ENCODE data around the gene ATG7.
"Not testable (repeated sequence)": the region's sequence is repeated elsewhere in the genome, so short reads cannot be mapped to it uniquely, and the experiment has no call there.

The ATG7 gene

DNA sequence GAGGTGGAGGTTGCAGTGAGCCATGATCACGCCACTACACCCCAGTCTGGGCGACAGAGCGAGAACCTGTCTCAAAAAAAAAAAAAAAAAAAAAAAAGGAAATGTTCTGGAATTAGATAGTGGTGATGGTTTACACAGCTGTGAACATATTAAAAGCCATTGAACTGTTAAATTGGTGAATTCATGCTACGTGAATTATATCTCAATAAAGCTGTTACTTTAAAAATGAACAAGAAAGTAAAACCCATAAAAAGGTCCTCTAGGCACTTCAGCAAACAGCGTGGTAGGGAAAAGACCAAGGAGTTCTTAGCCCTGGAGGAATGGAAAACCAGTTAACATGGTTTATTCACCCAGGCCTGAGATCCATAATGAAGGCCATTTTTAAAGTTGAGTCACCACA, 180.1 kb downstream of the ATG7 start:
- H3K27ac ChIP-seq = no peak overlapping the region
- DNase-seq (ENCODE audit: low read depth, low spot score) = no peak

GRCh38 chr3:11452885-11453847, 181.0 kb downstream of the ATG7 start:
- DNase-seq (ENCODE audit: low read depth, low spot score) = no peak
- no peak overlapping the region for H3K27ac ChIP-seq

- no peak for DNase-seq (ENCODE audit: low read depth, low spot score)
These were observed 183.8 kb downstream of the ATG7 start for GRCh38 chr3:11455956-11456355.

GRCh38 chr3:11457135-11457534, 184.9 kb downstream of the ATG7 start:
- no peak overlapping the region for H3K27ac ChIP-seq
- no peak for DNase-seq (ENCODE audit: low read depth, low spot score)

More at GRCh38 chr3:11455956-11456355, 183.8 kb downstream of the ATG7 start:
- H3K27ac ChIP-seq = no peak overlapping the region

GRCh38 chr3:11459186-11459824, 187.1 kb downstream of the ATG7 start:
- no peak overlapping the region for H3K27ac ChIP-seq
- no peak for DNase-seq (ENCODE audit: low read depth, low spot score)

DNA sequence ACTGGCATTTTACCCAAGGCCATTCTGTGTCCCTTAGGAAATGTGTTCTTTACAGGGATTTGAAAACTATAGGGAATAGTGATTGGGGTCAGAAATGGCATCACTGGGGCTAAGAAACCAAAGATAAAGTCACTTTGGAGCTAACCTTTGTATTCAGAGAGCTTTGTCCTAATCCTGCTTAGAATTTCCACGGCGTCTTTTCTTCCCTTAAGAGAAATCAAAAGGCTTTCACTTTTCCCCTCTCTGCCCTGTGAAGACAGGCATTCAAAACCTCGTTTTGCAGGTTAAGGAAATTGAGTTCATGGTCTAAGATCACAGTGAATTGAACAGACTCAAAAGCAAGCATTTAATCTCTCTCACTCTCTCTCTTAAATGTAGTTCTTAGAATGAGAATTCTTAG, 189.0 kb downstream of the ATG7 start:
- no peak overlapping the region for H3K27ac ChIP-seq
- no peak for DNase-seq (ENCODE audit: low read depth, low spot score)

DNA sequence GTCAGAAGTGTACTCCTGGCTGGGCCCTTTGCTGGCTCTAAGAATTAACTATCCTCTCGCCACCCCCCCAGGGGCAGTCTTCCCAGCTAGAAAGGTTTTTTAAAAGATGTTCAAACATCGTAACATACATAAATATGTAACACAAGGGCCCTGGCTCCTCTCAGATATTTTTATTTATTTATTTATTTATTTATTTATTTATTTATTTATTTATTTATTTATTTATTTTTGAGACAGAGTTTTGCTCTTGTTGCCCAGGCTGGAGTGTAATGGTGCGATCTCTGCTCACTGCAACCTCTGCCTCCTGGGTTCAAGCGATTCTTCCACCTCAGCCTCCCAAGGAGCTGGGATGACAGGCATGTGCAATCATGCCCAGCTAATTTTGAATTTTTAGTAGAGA, 190.5 kb downstream of the ATG7 start:
- not testable (repeated sequence) for DNase-seq (ENCODE audit: low read depth, low spot score); H3K27ac ChIP-seq

DNA sequence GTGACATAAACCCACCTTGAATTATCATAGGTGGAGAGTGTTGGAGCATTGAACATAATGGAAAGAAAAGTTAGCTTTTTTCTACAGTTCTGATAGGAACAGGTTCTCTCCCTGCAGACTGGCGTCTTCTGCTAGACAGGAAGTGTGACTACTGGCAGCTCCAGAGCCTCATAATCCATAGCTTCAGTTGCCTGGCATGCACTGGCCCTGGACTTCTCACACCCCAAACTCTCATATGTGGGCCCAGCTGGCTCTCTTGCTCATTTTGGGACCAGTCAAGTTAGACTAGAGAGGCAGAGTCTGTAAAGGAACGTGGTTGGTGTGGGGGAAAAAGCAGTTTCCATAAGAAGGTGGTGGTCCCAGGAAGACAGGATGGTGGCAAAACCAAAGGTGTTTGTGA, 191.4 kb downstream of the ATG7 start:
- no peak for DNase-seq (ENCODE audit: low read depth, low spot score)
- no peak overlapping the region for H3K27ac ChIP-seq

DNA sequence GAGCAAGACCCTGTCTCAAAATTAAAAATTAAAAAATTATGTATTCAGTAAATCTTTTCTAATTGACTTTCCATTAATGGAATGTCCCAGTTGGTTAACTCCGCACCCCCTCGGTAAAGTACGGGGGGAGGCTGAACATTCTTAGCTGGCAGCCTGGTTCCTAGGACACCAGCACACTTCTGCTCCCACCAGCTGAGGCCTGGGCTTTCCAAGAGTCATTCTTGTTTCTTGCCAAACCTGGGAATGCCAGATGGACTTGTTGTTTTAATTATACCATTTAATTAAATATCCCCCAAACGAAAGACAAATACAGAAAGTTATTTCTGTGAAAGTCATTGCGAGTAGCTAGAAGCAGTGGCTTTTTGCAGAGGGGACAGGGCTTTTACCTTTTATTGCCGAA, 192.2 kb downstream of the ATG7 start:
- no peak for DNase-seq (ENCODE audit: low read depth, low spot score)
- no peak overlapping the region for H3K27ac ChIP-seq

DNA sequence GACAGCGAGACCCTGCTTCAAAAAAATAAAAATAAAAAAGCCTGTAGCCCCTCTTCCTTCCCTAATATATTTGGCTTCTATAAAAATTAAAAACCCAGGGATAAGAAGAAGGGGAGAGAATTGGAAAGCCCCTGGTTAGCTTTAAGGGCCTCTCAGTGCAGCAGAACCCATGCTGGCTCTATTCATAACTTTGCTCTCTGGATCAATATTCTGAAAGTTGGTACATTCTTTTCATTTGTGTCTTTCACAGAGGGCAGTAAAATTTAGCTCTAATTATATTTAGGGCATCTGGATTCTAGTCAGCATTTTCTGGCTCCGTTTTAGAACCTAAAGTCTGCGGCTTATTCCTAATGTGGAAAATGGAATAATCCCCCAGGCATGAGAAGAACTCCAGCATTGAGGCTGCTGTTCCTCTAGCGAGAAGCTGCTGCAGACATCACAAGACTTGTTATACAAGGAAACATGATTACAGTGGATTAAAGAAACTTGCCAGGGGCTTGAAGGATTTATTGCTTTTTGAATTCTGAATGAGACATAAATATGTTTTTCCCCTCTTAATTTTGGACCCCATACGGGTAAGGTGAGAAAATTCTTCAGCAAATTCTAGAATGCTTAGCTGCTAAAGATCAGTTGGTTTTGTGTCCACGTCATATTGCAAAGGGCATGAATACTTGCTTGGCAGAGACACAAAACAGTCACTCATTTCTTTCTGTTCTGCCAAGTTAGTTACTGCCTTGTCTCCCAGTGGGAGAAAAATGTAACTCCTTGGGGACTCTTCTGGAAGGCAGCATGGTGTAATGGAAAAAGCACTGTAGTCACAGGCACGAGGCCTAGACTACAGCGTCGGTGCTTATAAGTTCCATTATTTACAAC, 193.8 kb downstream of the ATG7 start:
- no peak overlapping the region for H3K27ac ChIP-seq
- no peak for DNase-seq (ENCODE audit: low read depth, low spot score)

DNA sequence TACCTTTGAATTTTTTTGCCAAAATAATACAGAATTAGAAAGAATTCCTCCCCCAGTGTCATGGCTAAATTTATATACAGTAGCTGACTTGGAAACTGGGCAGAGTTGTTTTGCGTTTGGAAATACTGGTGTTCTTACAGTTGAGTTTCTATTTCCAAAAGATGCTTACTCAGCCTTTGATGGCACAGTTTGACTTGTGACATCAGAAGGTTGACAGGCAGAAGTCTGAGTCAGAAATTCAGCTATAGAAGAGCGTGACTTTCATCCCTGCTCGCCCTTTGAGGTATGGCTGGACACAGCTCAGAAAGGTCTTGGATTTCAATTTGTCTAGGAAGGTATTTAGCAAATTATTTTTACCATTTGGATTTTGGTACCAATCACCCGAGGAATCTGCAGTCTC, 195.7 kb downstream of the ATG7 start:
- DNase-seq (ENCODE audit: low read depth, low spot score) = no peak
- no peak overlapping the region for H3K27ac ChIP-seq

- H3K27ac ChIP-seq = no peak overlapping the region
- DNase-seq (ENCODE audit: low read depth, low spot score) = no peak
These were observed 198.0 kb downstream of the ATG7 start for GRCh38 chr3:11470031-11470853.

GRCh38 chr3:11475324-11475723, 203.1 kb downstream of the ATG7 start:
- no peak for DNase-seq (ENCODE audit: low read depth, low spot score)

GRCh38 chr3:11476735-11477144, 204.5 kb downstream of the ATG7 start:
- no peak for DNase-seq (ENCODE audit: low read depth, low spot score)
- H3K27ac ChIP-seq = peak overlapping the region; percentile 92

More at GRCh38 chr3:11475324-11475723, 203.1 kb downstream of the ATG7 start:
- no peak overlapping the region for H3K27ac ChIP-seq

DNA sequence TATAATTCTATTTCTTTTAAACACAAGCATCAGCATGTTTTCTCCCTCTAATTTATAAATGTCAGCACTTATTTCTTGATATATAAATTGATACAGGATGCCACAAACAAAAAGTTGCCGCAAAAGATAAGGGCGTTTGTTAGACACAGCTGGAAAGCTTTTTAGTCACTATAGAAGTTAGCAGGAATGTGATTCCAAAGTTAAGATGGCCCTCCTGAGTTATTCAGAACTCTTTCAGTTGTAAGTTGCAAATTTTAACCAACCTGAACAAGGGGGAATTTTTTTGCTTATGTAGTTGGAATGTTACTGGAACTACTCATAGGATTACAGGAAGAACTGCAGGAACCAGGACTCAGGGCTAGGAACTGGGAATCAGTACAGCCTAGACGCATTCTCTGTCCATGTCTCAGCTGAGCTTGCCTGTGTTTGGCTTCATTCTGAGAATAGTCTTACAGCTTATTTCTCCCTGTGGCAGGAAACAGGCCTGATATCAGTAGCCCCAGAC, 205.3 kb downstream of the ATG7 start:
- DNase-seq (ENCODE audit: low read depth, low spot score) = no peak
- H3K27ac ChIP-seq = peak overlapping the region; percentile 92

- peak overlapping the region; percentile 92 for H3K27ac ChIP-seq
- no peak for DNase-seq (ENCODE audit: low read depth, low spot score)
These were observed 206.0 kb downstream of the ATG7 start for GRCh38 chr3:11478167-11478566.

DNA sequence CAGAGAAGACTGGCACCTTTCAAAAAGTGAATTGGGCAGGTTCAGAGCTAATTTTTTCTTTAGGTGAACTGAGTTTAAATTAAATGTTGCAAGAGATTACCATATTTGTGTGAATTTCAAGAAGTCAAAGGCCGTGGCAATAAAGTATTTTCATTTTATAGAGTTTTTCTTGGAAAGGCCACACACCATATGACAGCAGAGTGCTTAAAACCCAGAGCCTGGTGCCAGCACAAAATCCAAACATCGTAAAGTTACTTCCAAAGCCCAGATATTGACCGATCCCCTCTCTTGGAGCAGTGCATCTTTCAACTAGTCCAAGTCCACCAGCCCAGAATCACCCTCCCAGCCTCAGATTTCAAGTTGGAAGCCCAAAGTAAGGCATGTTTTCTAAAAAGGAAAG, 207.0 kb downstream of the ATG7 start:
- H3K27ac ChIP-seq = peak overlapping the region; percentile 92
- DNase-seq (ENCODE audit: low read depth, low spot score) = no peak

- no peak overlapping the region for H3K27ac ChIP-seq
- no peak for DNase-seq (ENCODE audit: low read depth, low spot score)
These were observed 208.6 kb downstream of the ATG7 start for GRCh38 chr3:11480663-11481298.

GRCh38 chr3:11481556-11481955, 209.4 kb downstream of the ATG7 start:
- DNase-seq (ENCODE audit: low read depth, low spot score) = no peak
- H3K27ac ChIP-seq = no peak overlapping the region
